GM19463 (cell line): ENCODE measurements around the gene PPP1R15A.
"Not testable (repeated sequence)": the region's sequence is repeated elsewhere in the genome, so short reads cannot be mapped to it uniquely, and the experiment has no call there.

ENCODE experiments used
- ATAC-seq: cut with Tn5 transposase; IDR thresholded peaks from one replicate; pipeline ENCODE4 v1.9.1; 2021; ENCODE audit warnings: mild to moderate bottlenecking, moderate library complexity; ENCODE audit not compliant: unreplicated experiment

Gene PPP1R15A

GRCh38 chr19:48879025-48879637 lies 6.9 kb downstream of the PPP1R15A start:
- no peak for ATAC-seq

- not testable (repeated sequence) for ATAC-seq
Measured at GRCh38 chr19:48879696-48880095, 7.5 kb downstream of the PPP1R15A start.

GRCh38 chr19:48881741-48882657 lies 9.8 kb downstream of the PPP1R15A start:
- ATAC-seq, result no peak

- no peak for ATAC-seq
Measured at GRCh38 chr19:48883726-48884125, 11.5 kb downstream of the PPP1R15A start.

GRCh38 chr19:48887861-48888612 lies 15.8 kb downstream of the PPP1R15A start:
- ATAC-seq, result no peak

- ATAC-seq, result not testable (repeated sequence)
Measured at GRCh38 chr19:48889496-48889895, 17.3 kb downstream of the PPP1R15A start.

- no peak for ATAC-seq
Measured at GRCh38 chr19:48890551-48890950, 18.3 kb downstream of the PPP1R15A start.

GRCh38 chr19:48895226-48895625 lies 23.0 kb downstream of the PPP1R15A start:
- ATAC-seq, result no peak

- ATAC-seq, result no peak
Measured at GRCh38 chr19:48896191-48896720, 24.0 kb downstream of the PPP1R15A start.

- ATAC-seq, result no peak
Measured at GRCh38 chr19:48897181-48897580, 25.0 kb downstream of the PPP1R15A start.

GRCh38 chr19:48899386-48899749 lies 27.1 kb downstream of the PPP1R15A start:
- ATAC-seq, result not testable (repeated sequence)

GRCh38 chr19:48899781-48900476 lies 27.7 kb downstream of the PPP1R15A start, which contains the start of gene NUCB1:
Gene NUCB1, plus strand, starts transcription at chr19:48900312. Its CDS starts 485 bp downstream, at chr19:48900797.
- peak; percentile 89 for ATAC-seq

GRCh38 chr19:48900477-48901406 lies 28.5 kb downstream of the PPP1R15A start:
- ATAC-seq, result no peak

GRCh38 chr19:48902291-48902690 lies 30.1 kb downstream of the PPP1R15A start:
- not testable (repeated sequence) for ATAC-seq

- not testable (repeated sequence) for ATAC-seq
Measured at GRCh38 chr19:48903788-48904187, 31.6 kb downstream of the PPP1R15A start.

GRCh38 chr19:48905664-48906063 lies 33.4 kb downstream of the PPP1R15A start:
- no peak for ATAC-seq

GRCh38 chr19:48906324-48906723 lies 34.1 kb downstream of the PPP1R15A start:
- ATAC-seq, result no peak

- no peak for ATAC-seq
Measured at GRCh38 chr19:48907671-48908070, 35.5 kb downstream of the PPP1R15A start.

GRCh38 chr19:48909424-48910077 lies 37.3 kb downstream of the PPP1R15A start:
- not testable (repeated sequence) for ATAC-seq
